Globus pallidus (tissue), 1 donor: ENCODE data around the gene CGGBP1.
A peak's percentile ranks its signal among the peaks of the same experiment; 100 is the strongest.

Experiments
- DNase-seq: peaks from one replicate; pipeline ENCODE4 v3.0.0-alpha.2; 2015; ENCODE audit warnings: low spot score

CGGBP1 gene

GRCh38 chr3:88058581-88059379 is at the start of gene CGGBP1, which contains the start of gene ZNF654:
TSS of gene CGGBP1 (minus strand) at chr3:88059005. CDS start at chr3:88055976, 3,029 bp downstream.
TSS of gene ZNF654 (plus strand) at chr3:88059255. CDS start at chr3:88059320, 65 bp downstream.
- peak; percentile 99 for DNase-seq

- no peak for DNase-seq
Measured at GRCh38 chr3:88105325-88105724, 46.5 kb upstream of the CGGBP1 start.

GRCh38 chr3:88101142-88101541 is 42.3 kb upstream of the CGGBP1 start:
- no peak for DNase-seq

GRCh38 chr3:88093266-88093665 is 34.5 kb upstream of the CGGBP1 start:
- DNase-seq = no peak

GRCh38 chr3:88092270-88092669 is 33.5 kb upstream of the CGGBP1 start:
- DNase-seq = no peak

GRCh38 chr3:88090681-88091080 is 31.9 kb upstream of the CGGBP1 start:
- no peak for DNase-seq

- no peak for DNase-seq
Measured at GRCh38 chr3:88084097-88084501, 25.3 kb upstream of the CGGBP1 start.

GRCh38 chr3:88082854-88083253 is 24.0 kb upstream of the CGGBP1 start:
- no peak for DNase-seq

GRCh38 chr3:88078932-88079331 is 20.1 kb upstream of the CGGBP1 start:
- DNase-seq = no peak

- DNase-seq = no peak
Measured at GRCh38 chr3:88076712-88077111, 17.9 kb upstream of the CGGBP1 start.

GRCh38 chr3:88075497-88075896 is 16.7 kb upstream of the CGGBP1 start:
- no peak for DNase-seq

- DNase-seq = no peak
Measured at GRCh38 chr3:88075072-88075471, 16.3 kb upstream of the CGGBP1 start.

- DNase-seq = no peak
Measured at GRCh38 chr3:88061746-88062145, 2.9 kb upstream of the CGGBP1 start.

GRCh38 chr3:88059380-88060170 is 770 bp upstream of the CGGBP1 start:
- DNase-seq = no peak

- DNase-seq = no peak
Measured at GRCh38 chr3:88058306-88058580, 562 bp downstream of the CGGBP1 start.

GRCh38 chr3:88057630-88058305 is 1.0 kb downstream of the CGGBP1 start:
- peak; percentile 41 for DNase-seq

- no peak for DNase-seq
Measured at GRCh38 chr3:88046766-88047165, 12.0 kb downstream of the CGGBP1 start.

GRCh38 chr3:88044411-88044810 is 14.4 kb downstream of the CGGBP1 start:
- DNase-seq = no peak

GRCh38 chr3:88041005-88041404 is 17.8 kb downstream of the CGGBP1 start:
- no peak for DNase-seq

GRCh38 chr3:88040529-88040928 is 18.3 kb downstream of the CGGBP1 start:
- no peak for DNase-seq

- no peak for DNase-seq
Measured at GRCh38 chr3:88038566-88038965, 20.2 kb downstream of the CGGBP1 start.

GRCh38 chr3:88036221-88036620 is 22.6 kb downstream of the CGGBP1 start:
- no peak for DNase-seq
